T-cell (primary cell): ENCODE measurements around the gene SSBP3. TPM values are rescaled to one million over a fixed set of nuclear protein-coding genes. Genes with fewer than 3 reads are reported as not detected.
"Not testable (repeated sequence)": the region's sequence is repeated elsewhere in the genome, so short reads cannot be mapped to it uniquely, and the experiment has no call there.

Source experiments
- ATAC-seq, 4 experiments: fragments of 200-7000 bp in 3 of 4; fragments of 150-1000 bp in 1 of 4; cut with Tn5 transposase; replicated peaks in 1 of 4; 1 replicate in 3 of 4; 2 replicates in 1 of 4; pipeline ENCODE4 v1.10.0; 2021; ENCODE audit warnings: moderate library complexity in 3 of 4, mild to moderate bottlenecking in 2 of 4, moderate number of reproducible peaks in 1 of 4
- CTCF ChIA-PET, 2 donors: fragments of 300-600 bp; sonication (Branson Sonifier 250); formaldehyde crosslinking; loops; one replicate each; lab custom pipeline; 2022; ENCODE audit warnings: antibody characterized with exemption in 2 of 2; lab: Charles Lee
- POLR2A ChIA-PET, 2 donors: fragments of 300-600 bp; sonication (Branson Sonifier 250); formaldehyde crosslinking; loops; one replicate each; lab custom pipeline; 2022; ENCODE audit warnings: antibody characterized with exemption in 2 of 2; lab: Charles Lee
- DNase-seq, 35 experiments: peaks; one replicate each; pipeline versions ENCODE4 v3.0.0 to v3.0.0-alpha.2; 2013 to 2023
- H3K27ac ChIP-seq: one replicate; pipeline ENCODE4 v1.5.1; 2013; ENCODE audit warnings: low read length
- H3K27me3 ChIP-seq, 2 experiments: replicated peaks in 1 of 2; 1 replicate in 1 of 2; 2 replicates in 1 of 2; pipeline versions ENCODE4 v1.6.1 to v1.7.0; 2013; ENCODE audit warnings: low read length in 1 of 2, mixed read lengths in 1 of 2; ENCODE audit not compliant: control insufficient read depth in 2 of 2, insufficient read depth in 2 of 2; ENCODE audit errors: extremely low read depth in 1 of 2
- H3K36me3 ChIP-seq, 2 donors: 1 replicate in 1 of 2; 2 replicates in 1 of 2; pipeline versions ENCODE4 v1.6.1 to v1.7.0; 2013; ENCODE audit warnings: low read length in 1 of 2; ENCODE audit not compliant: control insufficient read depth in 2 of 2, insufficient read depth in 1 of 2; ENCODE audit errors: extremely low read depth in 1 of 2
- H3K4me1 ChIP-seq, 2 experiments: 1 replicate in 1 of 2; 2 replicates in 1 of 2; pipeline versions ENCODE4 v1.6.1 to v1.7.0; 2013; ENCODE audit warnings: low read length in 2 of 2, mixed read lengths in 1 of 2; ENCODE audit not compliant: insufficient read depth in 2 of 2, control insufficient read depth in 1 of 2; ENCODE audit errors: extremely low read depth in 1 of 2
- H3K4me3 ChIP-seq, 2 donors: 1 replicate in 1 of 2; 2 replicates in 1 of 2; pipeline versions ENCODE4 v1.5.1 to v1.7.0; 2013; ENCODE audit warnings: mild to moderate bottlenecking in 2 of 2, low read length in 1 of 2, moderate library complexity in 1 of 2; ENCODE audit not compliant: control insufficient read depth in 1 of 2; ENCODE audit errors: extremely low read depth in 1 of 2
- H3K9me3 ChIP-seq: 2 replicates; pipeline ENCODE4 v1.7.0; 2013
- H3K27ac Mint-ChIP-seq, 2 donors: one replicate each; pipeline ENCODE4 v1.8.0; 2020 to 2021; ENCODE audit warnings: mild to moderate bottlenecking in 2 of 2, mixed read lengths in 2 of 2
- H3K27me3 Mint-ChIP-seq, 2 donors: one replicate each; pipeline ENCODE4 v1.8.0; 2021 to 2022; ENCODE audit warnings: mixed read lengths in 2 of 2
- H3K36me3 Mint-ChIP-seq: one replicate; pipeline ENCODE4 v1.8.0; 2021; ENCODE audit warnings: mixed read lengths
- H3K4me1 Mint-ChIP-seq, 3 donors: one replicate each; pipeline ENCODE4 v1.8.0; 2020 to 2022; ENCODE audit warnings: mixed read lengths in 3 of 3, mild to moderate bottlenecking in 1 of 3
- H3K4me3 Mint-ChIP-seq, 3 donors: one replicate each; pipeline ENCODE4 v1.8.0; 2020 to 2022; ENCODE audit warnings: mild to moderate bottlenecking in 3 of 3, mixed read lengths in 3 of 3, moderate library complexity in 3 of 3
- H3K9me3 Mint-ChIP-seq, 3 donors: one replicate each; pipeline ENCODE4 v1.8.0; 2020 to 2022; ENCODE audit warnings: mixed read lengths in 3 of 3
- WGBS: methylation state at CpG from one replicate; pipeline ENCODE4 v1.1.5; 2013; ENCODE audit warnings: missing lambda C conversion rate; ENCODE audit not compliant: insufficient coverage; 5-methylcytosine and 5-hydroxymethylcytosine counted together
- total RNA-seq, 35 experiments: library from RNA in 6 of 35; stranded (reverse) in 6 of 35; fragments of 120-200 nt in 1 of 35; gene quantifications; one replicate each; pipeline versions ENCODE4 v1.2.1 to v1.2.4 and lab custom pipeline; 2013 to 2026

SSBP3 gene
- total RNA-seq, 5 donors from 2014 or later (not counting 1 experiment from before 2014, with no cell fraction given): 51.5 to 84.5 (median 69.2) TPM

DNA sequence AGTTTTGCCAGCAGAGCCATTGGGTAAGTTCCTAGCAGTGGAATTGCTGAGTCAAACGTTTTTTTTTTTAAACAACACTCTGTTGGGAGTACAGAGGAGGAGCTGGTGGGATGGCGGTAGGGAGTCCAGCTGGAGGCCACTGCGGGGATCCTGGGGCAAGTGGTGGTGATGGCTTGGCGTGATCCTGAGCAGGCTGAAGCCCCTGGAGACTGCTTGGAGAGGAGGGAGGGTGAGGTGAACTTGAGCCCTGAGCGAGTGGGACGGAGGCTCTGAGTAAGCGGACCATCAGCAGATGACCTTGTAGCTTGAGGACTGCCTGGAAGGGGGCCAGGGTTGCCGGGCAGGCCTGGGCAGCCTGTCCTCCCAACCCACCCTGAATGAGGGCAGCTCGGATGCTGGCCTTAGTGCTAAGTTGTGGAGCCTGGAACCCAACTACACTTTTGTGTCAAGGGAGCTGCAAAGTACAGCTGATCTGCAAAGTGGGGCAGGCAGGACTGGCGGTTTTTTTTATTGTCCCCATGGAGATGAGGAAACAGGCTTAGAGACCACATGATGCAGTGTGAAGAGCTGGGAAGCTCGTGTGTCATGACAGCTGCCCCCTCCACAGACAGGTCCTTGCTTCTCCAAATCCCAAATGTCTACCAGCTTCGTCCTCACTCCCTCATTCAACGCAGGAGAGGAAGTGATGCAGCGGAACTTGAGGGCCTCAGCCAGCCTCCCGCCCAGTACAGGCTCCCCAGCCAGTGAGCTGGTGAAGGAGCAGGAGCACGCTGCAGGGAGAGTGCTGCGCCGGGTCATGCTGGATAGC, 186.0 kb downstream of the SSBP3 start:
- Mint-ChIP-seq H3K9me3 (no peaks in the 10 kb centered on the region), H3K4me3 (no peak overlapping the region), H3K36me3 (peaks cover 31% of the 10 kb centered on the region), H3K27me3 (no peaks in the 10 kb centered on the region), H3K27ac (peak overlapping the region in 1 of 2 donors; percentile 53), H3K4me1 (peaks cover 0 to 21% (median 3%) of the 10 kb centered on the region in 3 donors)
- ChIA-PET POLR2A (interaction anchor here in 1 of 2 donors (0.6 kb wide), 1 partner anchor 918 kb away, joined by 3 read pairs; no protein-coding TSS in a partner anchor), CTCF (interaction anchor here in 1 of 2 donors (1.5 kb wide), 1 partner anchor 21 kb away, joined by 3 read pairs; the partner anchor contains the start of genes CYB5RL and MRPL37)
- no peaks in the 10 kb centered on the region for H3K27me3 ChIP-seq
- no peak for ATAC-seq
- no peak overlapping the region for H3K27ac ChIP-seq
- H3K36me3 ChIP-seq: peaks cover 10 to 52% of the 10 kb centered on the region in 2 donors
- peak in 1 of 35 experiments; percentile 10 for DNase-seq
- no peaks in the 10 kb centered on the region for H3K4me1 ChIP-seq
- no peaks in the 10 kb centered on the region for H3K9me3 ChIP-seq
- WGBS: 72% methylated on average over 7 of the region's 18 CpGs
- H3K4me3 ChIP-seq: no peak overlapping the region

DNA sequence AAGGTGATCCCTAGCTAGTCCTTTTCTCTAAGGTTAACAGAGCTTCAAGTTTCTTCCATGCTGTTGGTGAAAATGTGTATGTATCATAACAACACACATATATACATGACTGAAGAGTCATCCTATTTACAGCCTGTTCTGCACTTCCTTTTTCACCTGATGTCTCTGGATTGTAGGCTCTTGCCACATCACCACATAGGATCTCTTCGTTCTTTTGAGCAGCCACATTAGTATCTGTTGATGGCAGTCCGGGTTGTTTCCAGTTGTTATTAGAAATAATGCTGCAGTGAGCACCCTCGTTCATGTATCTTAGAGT, 186.5 kb downstream of the SSBP3 start:
- Histone ChIP-seq H3K4me3 (no peak overlapping the region), H3K36me3 (peaks cover 10 to 58% of the 10 kb centered on the region in 2 donors), H3K27me3 (no peaks in the 10 kb centered on the region), H3K4me1 (no peaks in the 10 kb centered on the region), H3K9me3 (no peaks in the 10 kb centered on the region), H3K27ac (no peak overlapping the region)
- no peak overlapping the region for H3K4me3 Mint-ChIP-seq
- DNase-seq: no peak
- WGBS: 90% methylated on average over 2 of the region's 3 CpGs
- CTCF ChIA-PET: interaction anchor here in 1 of 2 donors (1.5 kb wide), 1 partner anchor 20 kb away, joined by 3 read pairs; the partner anchor contains the start of genes CYB5RL and MRPL37
- H3K27ac Mint-ChIP-seq: peak overlapping the region in 1 of 2 donors; percentile 53
- H3K36me3 Mint-ChIP-seq: peaks cover 30% of the 10 kb centered on the region
- POLR2A ChIA-PET: interaction anchor here in 1 of 2 donors (0.6 kb wide), 1 partner anchor 919 kb away, joined by 3 read pairs; no protein-coding TSS in a partner anchor
- no peak for ATAC-seq
- H3K27me3 Mint-ChIP-seq: no peaks in the 10 kb centered on the region
- peaks cover 0 to 21% (median 3%) of the 10 kb centered on the region in 3 donors for H3K4me1 Mint-ChIP-seq
- no peaks in the 10 kb centered on the region for H3K9me3 Mint-ChIP-seq

DNA sequence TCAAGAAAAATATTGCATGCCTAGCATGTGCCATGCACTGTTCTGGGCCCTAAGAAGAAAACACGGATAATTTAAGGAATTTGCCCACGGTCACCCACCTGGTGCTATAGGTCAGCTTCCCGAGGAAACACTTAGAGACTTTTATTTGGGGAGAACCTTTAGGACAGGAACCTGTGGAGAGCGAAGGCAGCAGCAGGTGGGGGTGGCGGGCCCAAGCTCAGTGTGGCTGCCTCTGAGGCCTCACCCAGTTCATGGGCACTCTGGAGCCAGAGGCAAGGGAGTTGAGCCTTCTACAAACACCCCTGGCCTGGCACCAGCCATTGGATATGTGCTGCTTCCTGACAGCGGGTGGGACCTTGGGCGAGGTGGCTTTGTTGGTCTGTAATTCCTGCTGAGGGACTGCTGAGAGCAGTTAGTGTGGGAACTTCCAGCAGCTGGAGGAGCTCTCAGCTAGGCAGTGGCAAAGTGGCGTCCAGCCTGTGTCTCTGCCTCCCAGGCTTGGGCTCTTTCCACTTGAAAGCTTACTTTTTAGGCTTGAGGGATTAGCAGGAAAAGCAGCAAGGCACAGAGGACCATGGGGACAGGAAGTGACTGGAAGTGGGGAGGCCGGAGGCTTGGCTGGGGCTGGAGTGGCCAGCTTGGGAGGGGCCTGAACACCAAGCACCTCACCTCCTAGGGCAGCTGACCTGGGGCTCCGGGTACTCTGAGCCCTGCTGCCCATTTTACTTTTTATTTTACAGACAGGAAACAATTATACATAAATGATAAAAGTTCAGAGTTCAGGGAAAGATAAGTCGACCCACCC, 187.1 kb downstream of the SSBP3 start:
- CTCF ChIA-PET: interaction anchor here in 1 of 2 donors (1.5 kb wide), 1 partner anchor 20 kb away, joined by 3 read pairs; the partner anchor contains the start of genes CYB5RL and MRPL37
- Histone ChIP-seq H3K9me3 (no peaks in the 10 kb centered on the region), H3K4me1 (no peaks in the 10 kb centered on the region), H3K27me3 (no peaks in the 10 kb centered on the region), H3K4me3 (no peak overlapping the region), H3K27ac (no peak overlapping the region), H3K36me3 (peaks cover 10 to 62% of the 10 kb centered on the region in 2 donors)
- Mint-ChIP-seq H3K9me3 (no peaks in the 10 kb centered on the region), H3K4me1 (peaks cover 0 to 21% (median 3%) of the 10 kb centered on the region in 3 donors), H3K4me3 (no peak overlapping the region), H3K36me3 (peaks cover 34% of the 10 kb centered on the region), H3K27ac (peak overlapping the region; percentile 23 to 64), H3K27me3 (no peaks in the 10 kb centered on the region)
- DNase-seq: no peak
- POLR2A ChIA-PET: interaction anchor here in 1 of 2 donors (0.6 kb wide), 1 partner anchor 920 kb away, joined by 3 read pairs; no protein-coding TSS in a partner anchor
- 94% methylated on average over 8 of the region's 11 CpGs for WGBS
- ATAC-seq: no peak

DNA sequence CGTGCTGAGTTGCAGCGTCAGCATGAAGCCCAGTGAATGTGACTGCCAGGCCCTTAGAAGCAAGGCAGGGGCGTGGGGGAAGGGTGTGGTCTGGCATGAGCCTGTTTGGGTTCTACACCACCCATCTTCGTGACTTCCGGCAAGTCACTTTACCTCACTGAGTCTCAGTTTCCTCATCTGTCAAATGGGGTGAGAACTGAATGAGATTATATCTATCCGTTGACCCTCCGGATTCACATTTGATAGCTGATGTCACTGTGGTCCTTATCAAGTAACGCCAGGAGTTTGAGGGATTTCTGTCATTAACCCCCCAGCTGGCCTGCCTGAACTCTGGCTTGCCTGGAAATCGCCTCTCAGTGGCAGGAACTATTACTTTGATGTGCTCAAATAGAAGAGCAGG, 190.7 kb downstream of the SSBP3 start:
- H3K36me3 Mint-ChIP-seq: peaks cover 61% of the 10 kb centered on the region
- no peaks in the 10 kb centered on the region for H3K4me1 ChIP-seq
- H3K9me3 ChIP-seq: no peaks in the 10 kb centered on the region
- H3K4me3 ChIP-seq: no peak overlapping the region
- H3K27me3 Mint-ChIP-seq: no peaks in the 10 kb centered on the region
- ATAC-seq (no peak), DNase-seq (no peak)
- H3K27me3 ChIP-seq: no peaks in the 10 kb centered on the region
- no peak overlapping the region for H3K27ac Mint-ChIP-seq
- POLR2A ChIA-PET: no interaction called here
- H3K36me3 ChIP-seq: peaks cover 5 to 85% of the 10 kb centered on the region in 2 donors
- 100% methylated on average over 7 of the region's 9 CpGs for WGBS
- no peak overlapping the region for H3K27ac ChIP-seq
- H3K9me3 Mint-ChIP-seq: no peaks in the 10 kb centered on the region
- CTCF ChIA-PET: no interaction called here
- no peak overlapping the region for H3K4me3 Mint-ChIP-seq
- H3K4me1 Mint-ChIP-seq: peaks cover 0 to 6% (median 2%) of the 10 kb centered on the region in 3 donors

DNA sequence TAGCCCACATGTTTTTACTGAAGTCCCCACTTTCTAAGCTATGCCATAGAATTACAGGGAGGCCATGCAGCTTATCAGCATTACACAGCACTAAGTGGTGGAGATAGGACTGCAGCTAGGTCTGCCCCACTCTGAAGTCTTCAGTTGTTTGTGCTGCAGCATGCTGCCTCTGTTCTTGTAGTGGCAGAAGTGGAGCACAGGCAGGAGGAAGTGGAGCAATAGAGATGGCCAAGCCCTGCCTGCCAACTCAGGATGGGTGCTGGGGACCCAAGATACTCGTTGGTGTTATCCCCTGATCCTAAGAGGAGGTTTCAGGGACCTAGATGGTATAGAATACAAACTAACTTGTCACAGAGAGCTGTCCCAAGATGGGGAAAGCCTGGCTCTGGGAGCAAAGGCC, 193.3 kb downstream of the SSBP3 start:
- ATAC-seq: no peak
- no peak overlapping the region for H3K4me3 Mint-ChIP-seq
- DNase-seq: no peak
- H3K27ac ChIP-seq: no peak overlapping the region
- H3K27ac Mint-ChIP-seq: no peak overlapping the region
- peaks cover under 1 to 93% of the 10 kb centered on the region in 2 donors for H3K36me3 ChIP-seq
- H3K4me1 ChIP-seq: no peaks in the 10 kb centered on the region
- H3K27me3 ChIP-seq: no peaks in the 10 kb centered on the region
- peaks cover 2 to 6% (median 2%) of the 10 kb centered on the region in 3 donors for H3K4me1 Mint-ChIP-seq
- ChIA-PET POLR2A (no interaction called here), CTCF (interaction anchor here in 1 of 2 donors (0.5 kb wide), 1 partner anchor 267 kb away, joined by 3 read pairs; the partner anchor contains the start of gene IFT25)
- H3K36me3 Mint-ChIP-seq: peaks cover 73% of the 10 kb centered on the region
- H3K9me3 Mint-ChIP-seq: no peaks in the 10 kb centered on the region
- WGBS: no CpG with 5 or more reads among the region's 1 CpG
- H3K27me3 Mint-ChIP-seq: no peaks in the 10 kb centered on the region
- no peaks in the 10 kb centered on the region for H3K9me3 ChIP-seq
- H3K4me3 ChIP-seq: no peak overlapping the region

DNA sequence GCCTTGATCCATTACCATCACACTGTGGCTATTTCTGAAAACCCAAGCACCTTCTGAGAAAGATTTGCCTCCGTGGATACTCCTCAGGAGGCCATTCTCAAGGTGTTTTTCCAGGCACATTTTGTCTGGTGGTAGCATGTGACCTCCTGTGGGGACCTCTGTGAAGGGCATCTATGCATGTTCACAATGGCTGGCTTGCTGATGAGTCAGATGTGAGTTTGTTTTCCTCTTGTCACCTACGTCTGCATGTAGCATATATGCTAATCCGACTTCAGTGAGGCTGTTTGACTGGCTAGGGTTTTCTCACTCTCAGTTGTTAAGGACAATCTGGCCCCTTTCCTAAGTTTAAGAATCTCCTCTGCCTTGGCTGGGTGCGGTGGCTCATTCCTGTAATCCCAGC, 198.3 kb downstream of the SSBP3 start:
- H3K36me3 ChIP-seq: peaks cover 7 to 68% of the 10 kb centered on the region in 2 donors
- H3K4me3 ChIP-seq, ATAC-seq, POLR2A ChIA-PET, H3K27ac ChIP-seq, H3K27me3 Mint-ChIP-seq, H3K27ac Mint-ChIP-seq, H3K4me3 Mint-ChIP-seq, DNase-seq, H3K9me3 ChIP-seq, CTCF ChIA-PET, H3K4me1 ChIP-seq, H3K27me3 ChIP-seq, H3K9me3 Mint-ChIP-seq: not testable (repeated sequence)
- peaks cover 9 to 11% (median 9%) of the 10 kb centered on the region in 3 donors for H3K4me1 Mint-ChIP-seq
- WGBS: 100% methylated on average over 1 of the region's 4 CpGs
- peaks cover 63% of the 10 kb centered on the region for H3K36me3 Mint-ChIP-seq
